DMS153 (cell line): Measurements from ENCODE around the gene UROC1.

Experiments
- DNase-seq: peaks from one replicate; lab custom pipeline; 2025; lab: John Stamatoyannopoulos, UW

The UROC1 gene

DNA sequence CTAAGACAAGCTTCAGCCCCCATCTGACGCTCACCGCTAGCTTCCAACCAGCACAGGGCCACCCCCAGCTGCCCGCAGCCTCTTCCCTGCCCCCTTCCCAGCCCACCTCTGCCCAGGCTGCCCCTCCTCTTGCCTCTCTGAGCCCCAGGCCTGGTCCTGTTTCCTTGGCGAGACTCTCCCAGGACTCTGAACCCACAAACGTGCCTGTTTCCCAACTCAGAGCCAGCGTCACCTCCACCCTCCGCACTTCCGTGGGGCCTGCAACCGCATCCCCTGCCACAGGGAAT lies 76.9 kb downstream of the UROC1 start:
- no peak for DNase-seq

DNA sequence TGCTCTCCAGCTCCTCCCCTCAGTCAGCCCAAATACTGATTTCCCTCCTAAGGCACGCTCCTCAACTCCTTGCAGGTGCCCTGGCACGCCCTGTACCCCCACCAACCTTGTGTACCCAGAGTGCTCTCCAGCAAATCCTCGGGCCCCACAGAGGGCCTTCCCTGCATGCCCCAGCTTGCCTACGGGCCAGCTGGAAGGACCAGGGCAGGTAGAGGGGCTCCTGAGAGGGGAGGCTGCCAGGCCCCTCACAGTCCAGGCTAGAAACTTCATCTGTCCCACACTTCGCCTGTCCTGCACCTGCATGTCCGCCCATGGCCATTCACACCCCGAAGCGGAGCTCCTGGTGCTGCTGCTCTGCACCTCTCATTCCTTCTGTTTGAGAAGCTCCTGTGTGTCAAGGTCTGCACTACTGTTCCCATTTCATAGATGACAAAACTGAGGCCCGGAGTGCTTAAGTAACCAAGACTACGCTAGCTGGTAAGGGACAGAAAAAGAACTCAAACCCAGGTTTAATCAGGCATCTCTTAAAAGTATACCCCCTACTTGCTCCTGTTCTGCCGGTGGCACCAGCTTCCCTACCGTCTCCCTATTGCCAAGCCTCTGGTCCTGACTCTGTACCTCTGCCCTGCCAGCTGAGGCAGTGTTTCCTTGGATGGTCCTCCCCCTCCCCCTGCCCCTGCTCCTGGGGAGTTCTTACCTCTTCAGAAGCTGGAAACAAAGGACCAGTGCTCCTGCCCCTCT lies 77.4 kb downstream of the UROC1 start:
- DNase-seq = no peak

DNA sequence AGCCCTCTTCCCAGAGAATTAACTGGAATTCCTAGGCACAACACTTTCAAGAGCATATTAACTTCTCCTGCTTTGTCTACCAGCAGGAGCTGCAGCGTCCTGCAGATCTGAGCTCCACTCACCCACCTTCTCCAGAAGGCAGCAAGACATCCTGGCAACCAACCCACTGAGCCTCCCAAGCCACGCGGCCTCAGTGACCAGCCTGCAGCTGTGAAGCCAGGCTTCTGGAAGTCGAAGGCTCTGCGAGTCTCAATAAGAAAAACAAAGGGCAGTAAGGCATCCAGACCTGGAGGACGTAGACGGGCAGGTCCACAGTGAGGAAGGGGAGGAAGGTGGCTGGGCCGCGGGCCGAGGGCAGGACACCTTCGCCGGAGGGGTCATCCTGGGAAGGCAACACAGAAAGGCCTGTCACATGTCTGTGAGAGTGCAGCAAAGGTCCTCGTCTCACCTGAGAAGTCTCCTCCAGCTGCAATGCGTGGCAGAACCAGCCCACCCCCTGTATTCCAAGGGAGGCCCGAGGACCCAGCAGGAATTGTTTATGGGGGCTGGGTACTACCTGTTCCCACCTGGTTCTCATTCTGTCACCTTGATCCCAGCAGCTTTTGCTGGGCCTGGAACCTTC lies 78.1 kb downstream of the UROC1 start:
- no peak for DNase-seq

DNA sequence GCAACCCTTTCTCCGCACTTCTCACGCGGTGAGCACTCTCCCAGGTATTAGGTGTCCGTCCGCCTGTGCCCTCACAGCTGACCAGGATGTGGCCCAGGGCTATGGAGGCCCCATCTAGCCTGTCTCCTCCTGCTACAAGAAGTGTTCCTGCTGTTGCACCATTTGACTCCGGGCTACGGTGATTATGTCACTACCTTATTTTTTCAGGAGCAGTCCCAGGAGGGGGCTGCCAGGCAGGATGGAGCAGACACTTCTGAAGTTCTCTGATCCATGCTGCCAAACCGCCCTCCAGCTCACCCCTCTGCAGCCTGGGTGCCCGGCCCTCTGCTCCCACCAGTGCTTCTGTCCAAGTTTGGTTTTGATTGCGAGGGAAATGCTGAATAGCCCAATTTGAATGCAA lies 78.8 kb downstream of the UROC1 start:
- no peak for DNase-seq

DNA sequence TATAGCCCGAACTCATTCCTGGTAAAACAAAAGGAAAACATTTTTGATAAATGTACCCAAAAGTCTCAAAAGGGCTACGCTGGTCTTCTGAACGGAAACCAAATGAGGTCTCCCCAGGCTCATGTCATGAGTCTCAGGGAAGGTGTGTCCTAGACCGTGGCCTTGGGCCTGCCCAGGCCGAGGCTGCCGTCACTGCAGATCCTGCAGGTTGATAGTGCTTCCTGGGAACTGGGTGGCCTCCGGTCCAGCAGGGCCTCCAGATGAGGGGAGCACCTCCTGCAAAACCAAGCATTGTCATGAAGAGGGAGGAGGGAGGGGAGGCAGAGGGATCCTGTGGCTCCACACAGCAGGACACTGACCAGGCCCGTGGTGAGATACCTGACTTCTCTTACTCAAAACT lies 79.4 kb downstream of the UROC1 start:
- DNase-seq = no peak

DNA sequence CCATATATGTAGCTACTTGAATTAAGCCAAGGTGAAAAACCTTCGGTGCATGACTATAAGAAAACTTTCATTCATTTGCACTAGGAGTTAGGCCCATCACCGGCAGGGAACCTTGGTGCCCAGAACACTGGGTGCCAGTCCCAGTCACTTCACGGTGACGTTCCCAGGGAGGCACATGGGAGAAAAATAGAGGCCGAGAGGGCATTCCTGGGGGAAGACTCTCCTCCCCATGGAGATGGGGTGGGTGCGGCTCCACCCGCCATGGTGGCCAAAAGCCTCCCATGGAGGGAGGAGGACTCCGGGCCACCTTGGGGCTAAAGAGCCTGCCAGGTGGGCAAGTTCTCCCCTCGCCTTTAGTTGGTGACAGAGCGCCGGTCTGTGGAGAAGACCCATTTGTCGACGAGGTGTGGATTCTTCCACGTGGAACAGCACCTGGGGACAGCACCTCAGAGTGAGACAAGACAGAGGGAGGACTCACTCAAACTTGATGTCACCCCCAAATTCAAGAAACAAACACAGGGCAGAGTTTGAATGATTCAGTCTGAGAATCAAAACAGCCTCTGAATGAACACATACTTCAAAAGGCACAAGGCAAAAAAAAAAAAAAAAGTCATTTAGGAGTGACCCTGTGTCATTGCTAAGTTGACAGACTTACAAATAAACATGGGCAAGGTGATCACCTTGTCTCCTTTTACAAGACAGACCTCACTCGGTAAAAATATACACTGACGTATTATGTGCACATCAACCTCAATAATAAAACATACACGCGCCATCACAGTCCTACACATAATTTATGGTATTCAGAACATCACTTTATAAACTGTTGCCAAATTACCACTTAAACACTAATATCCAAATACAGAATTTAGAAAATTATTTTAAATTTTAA lies 80.5 kb downstream of the UROC1 start:
- no peak for DNase-seq

DNA sequence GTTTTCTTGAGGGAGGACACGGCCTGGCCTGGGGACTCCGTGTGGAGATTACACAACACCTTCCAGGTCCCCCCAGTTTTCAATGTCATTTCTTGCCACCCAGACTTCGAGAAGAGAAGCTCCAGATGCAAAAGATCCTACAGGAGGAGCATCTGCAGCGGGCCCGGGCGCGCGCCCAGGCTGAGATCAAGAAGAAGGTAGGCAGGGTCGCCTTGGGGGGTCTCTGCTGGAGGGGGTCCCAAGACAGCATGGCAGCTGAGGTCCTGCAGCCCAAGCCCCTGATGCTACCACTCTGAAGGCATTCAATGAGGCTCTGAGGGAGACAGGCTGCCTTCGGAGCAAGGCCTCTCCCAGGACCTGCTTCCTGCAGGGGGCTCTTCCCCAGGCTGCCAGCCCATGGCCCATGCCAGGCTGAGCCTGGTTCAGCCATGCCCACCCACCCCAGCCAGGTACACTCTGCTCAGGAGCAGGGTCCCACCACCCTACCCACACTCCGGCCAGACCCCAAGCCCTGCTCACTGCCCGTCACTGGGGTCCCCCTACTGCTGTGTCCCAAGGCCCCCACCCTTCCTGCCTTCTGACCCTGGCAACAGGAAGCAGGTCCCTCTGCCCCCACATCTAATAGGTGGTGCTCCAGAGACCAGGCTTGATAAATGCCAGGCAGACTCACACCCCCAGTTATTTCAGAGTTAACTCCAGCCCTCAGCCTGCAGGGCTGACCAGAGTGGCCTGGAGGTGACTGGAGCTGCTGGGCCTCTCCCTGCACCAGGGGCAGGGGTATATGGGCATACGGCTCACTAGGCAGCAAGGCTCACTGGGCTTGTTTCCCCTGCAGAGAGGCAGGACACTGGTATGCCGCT lies 81.9 kb downstream of the UROC1 start:
- DNase-seq = no peak

DNA sequence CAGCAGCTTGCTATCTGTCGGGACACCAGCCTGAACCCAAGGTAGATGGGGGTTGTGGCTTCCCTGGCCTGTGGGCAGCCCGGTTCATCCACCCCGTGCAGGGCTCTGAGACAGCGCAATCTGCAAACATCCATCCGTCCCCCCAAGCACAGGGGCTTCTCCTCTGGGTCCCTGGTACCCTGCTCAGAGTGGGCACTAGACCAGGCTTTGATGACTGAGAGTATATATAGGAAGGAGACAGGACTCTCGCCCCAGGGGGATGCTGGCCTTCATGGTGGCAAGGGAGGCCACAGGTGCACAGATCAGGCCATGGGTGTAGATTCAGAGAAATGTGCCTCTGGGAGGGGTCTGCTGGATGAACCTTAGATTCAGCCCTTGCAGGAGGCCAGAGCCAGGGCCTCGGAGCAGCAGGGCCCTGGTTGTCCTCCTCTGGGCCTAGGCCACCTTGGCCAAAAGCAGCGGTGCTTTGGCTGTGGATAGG lies 82.6 kb downstream of the UROC1 start:
- no peak for DNase-seq

DNA sequence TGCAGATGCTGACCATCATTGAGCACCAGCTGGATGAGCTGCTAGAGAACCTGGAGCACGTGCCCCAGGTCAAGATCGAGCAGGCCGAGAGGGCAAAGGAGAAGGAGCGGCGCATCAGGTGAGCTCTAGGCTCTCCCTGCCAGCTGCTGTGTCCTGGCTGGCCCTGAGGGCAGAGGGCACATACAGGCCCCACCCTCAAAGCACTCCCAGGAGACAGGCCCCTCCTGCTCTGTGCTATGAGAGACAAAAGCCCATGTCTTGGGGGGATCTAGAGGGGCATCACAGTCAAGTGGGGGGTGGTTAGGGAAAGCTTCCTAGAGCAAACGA lies 83.3 kb downstream of the UROC1 start:
- DNase-seq = no peak

DNA sequence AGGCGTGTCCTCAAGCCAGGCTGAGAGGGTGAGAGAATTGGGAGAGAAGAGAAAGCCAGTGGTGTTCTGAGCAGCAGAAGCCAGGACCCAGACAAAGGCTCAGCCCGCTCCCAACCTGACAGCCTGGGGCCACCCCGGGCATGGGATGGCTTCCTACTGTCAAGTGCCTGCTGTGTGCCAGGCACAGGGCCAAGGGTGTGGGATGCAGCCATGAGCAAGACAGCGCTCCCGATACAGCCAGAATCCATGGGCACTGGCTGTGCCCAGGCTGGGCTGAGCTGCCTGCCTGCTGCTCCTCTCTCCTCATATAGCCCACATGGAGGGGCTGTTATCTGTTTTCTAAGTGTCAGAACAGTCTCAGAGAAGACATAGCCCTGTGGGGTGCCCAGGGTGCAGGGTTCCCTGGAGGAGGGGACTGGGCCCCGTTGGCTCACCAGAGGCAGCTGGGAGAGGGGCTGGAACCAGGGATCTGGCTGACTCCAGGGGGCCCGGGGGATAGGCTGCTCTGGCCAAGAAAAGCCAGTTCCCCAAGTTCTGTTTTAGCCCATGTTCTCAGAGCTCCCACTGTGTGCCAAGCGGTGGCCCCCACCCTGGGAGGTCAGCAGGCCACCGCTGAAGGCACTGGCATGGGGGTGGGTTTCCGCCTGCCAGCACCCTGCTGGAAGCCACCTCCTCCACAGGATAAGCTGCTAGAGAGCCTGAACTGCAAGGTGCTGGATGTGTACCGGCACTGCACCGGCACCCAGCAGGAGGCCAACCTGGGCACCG lies 83.9 kb downstream of the UROC1 start:
- no peak for DNase-seq

DNA sequence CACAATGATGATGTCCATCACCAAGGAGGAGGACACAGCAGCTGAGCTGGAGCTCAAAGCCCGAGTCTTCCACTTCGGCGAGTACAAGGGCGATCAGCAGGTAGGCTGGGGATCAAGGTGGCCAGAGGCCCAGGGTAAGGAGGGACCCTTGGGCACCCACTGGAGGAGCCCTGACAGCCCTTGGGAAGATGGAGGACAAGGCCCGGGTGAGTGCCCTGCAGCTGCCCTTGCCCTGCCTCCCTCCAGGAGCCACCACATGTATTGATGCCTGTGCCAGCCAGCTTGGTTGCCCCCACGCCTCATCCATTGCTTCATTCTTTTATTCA lies 84.5 kb downstream of the UROC1 start:
- no peak for DNase-seq

DNA sequence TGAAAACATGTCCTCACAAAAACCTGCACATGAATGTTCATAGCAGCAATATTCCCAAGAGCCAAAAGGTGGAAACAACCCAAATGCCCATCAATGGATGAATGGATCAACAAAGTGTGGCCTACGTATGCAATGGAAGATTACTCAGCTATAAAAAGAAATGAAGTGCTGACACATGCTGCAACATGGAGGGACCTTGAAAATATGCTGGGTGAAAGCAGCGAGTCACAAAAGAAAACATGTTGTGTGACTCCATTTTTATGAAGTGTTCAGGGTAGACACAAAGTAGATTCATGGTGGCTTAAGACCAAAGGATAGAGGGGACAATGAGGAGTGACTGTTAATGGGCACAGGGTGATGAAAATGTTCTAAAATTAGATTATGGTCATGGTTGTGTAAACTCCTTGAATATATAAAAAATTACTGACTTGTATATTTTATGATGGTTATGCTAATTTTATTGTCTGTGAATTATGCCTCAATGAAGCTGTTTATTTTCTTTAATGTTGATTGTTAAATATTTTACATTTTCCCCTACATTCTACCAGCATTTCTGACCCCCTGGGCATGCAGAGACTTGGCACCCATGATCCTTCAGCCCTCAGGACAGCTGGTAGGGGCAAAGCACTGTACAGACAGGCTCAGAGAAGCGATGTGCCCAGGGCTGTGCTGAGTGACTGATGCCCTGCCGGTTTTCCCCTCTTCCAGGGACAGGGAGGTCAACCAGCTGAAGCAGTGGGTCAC lies 85.0 kb downstream of the UROC1 start:
- DNase-seq = no peak
